ENCODE measurements around the gene HPS4. TPM values are rescaled to one million over a fixed set of nuclear protein-coding genes. Genes with fewer than 3 reads are reported as not detected.

The HPS4 gene
- total RNA-seq, 4 donors from 2014 or later, result 29.1 to 51.2 (median 37.2) TPM

DNA sequence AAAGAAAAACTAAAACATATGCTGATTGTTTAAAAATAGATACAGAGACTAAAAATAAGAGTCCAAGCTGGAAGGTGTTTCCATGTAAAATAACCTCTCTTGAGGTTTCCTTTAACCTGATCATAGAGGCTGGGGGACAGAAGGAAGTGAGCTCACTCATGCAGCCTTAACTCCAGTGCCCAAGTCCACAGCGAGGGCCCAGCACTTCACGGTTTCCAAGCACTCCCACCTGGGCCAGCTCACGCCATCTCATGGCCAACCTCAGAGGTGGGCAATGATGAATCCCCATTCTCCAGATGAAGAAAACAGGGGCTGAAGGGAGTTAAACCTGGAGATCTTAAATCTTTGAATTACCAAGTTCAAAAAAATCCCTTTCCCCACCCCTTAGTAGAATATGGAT is 43.6 kb upstream of the HPS4 start:
- no peak for DNase-seq
- WGBS, 2 donors (ENCODE audit: low coverage in 1 of 2), result 64 to 100% methylated on average over 2 to 3 of the region's 3 CpGs
- in situ Hi-C loops (cut with MboI; ENCODE audit: low pct_ligation_motif_present in 1 of 4, low pct_unique_long_range_greater_than_20kb in 1 of 4, low sequenced_read_pairs in 3 of 4) (no loop called here), intact Hi-C loops (cut with DNase I; ENCODE audit: low total_unique reads) (no loop called here)
- H3K4me1 ChIP-seq, result no peaks in the 10 kb centered on the region
- no peak overlapping the region for H3K4me3 ChIP-seq
- H3K9me3 ChIP-seq, result no peaks in the 10 kb centered on the region
- TF ChIP-seq POLR2A (IDR thresholded peaks at IDR 0.05), result no peak
- TF ChIP-seq POLR2AphosphoS5 (IDR thresholded peaks at IDR 0.05), result no peak
- no peak for TF ChIP-seq EP300 (IDR thresholded peaks at IDR 0.05; ENCODE audit: low read depth)
- TF ChIP-seq, protein P1, sequence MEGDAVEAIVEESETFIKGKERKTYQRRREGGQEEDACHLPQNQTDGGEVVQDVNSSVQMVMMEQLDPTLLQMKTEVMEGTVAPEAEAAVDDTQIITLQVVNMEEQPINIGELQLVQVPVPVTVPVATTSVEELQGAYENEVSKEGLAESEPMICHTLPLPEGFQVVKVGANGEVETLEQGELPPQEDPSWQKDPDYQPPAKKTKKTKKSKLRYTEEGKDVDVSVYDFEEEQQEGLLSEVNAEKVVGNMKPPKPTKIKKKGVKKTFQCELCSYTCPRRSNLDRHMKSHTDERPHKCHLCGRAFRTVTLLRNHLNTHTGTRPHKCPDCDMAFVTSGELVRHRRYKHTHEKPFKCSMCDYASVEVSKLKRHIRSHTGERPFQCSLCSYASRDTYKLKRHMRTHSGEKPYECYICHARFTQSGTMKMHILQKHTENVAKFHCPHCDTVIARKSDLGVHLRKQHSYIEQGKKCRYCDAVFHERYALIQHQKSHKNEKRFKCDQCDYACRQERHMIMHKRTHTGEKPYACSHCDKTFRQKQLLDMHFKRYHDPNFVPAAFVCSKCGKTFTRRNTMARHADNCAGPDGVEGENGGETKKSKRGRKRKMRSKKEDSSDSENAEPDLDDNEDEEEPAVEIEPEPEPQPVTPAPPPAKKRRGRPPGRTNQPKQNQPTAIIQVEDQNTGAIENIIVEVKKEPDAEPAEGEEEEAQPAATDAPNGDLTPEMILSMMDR (IDR thresholded peaks at IDR 0.05), result no peak
- no peak overlapping the region for H3K27ac ChIP-seq
- no peaks in the 10 kb centered on the region for H3K27me3 ChIP-seq
- peaks cover 0 to 9% (median 0%) of the 10 kb centered on the region in 4 donors for H3K36me3 ChIP-seq

GRCh38 chr22:26525946-26526564 is 42.5 kb upstream of the HPS4 start:
- WGBS, 2 donors (ENCODE audit: low coverage in 1 of 2), result 82 to 89% methylated on average over 6 to 7 of the region's 7 CpGs

GRCh38 chr22:26524870-26525269 is 41.3 kb upstream of the HPS4 start:
- H3K27ac ChIP-seq, result no peak overlapping the region
- in situ Hi-C loops (cut with MboI; ENCODE audit: low pct_ligation_motif_present in 1 of 4, low pct_unique_long_range_greater_than_20kb in 1 of 4, low sequenced_read_pairs in 3 of 4), result no loop called here
- TF ChIP-seq EP300 (IDR thresholded peaks at IDR 0.05; ENCODE audit: low read depth) (no peak), POLR2A (IDR thresholded peaks at IDR 0.05) (no peak), POLR2AphosphoS5 (IDR thresholded peaks at IDR 0.05) (no peak)
- TF ChIP-seq, protein P1 (IDR thresholded peaks at IDR 0.05), result no peak

More at GRCh38 chr22:26525946-26526564, 42.5 kb upstream of the HPS4 start:
- intact Hi-C loops (cut with DNase I; ENCODE audit: low total_unique reads) (no loop called here), in situ Hi-C loops (cut with MboI; ENCODE audit: low pct_ligation_motif_present in 1 of 4, low pct_unique_long_range_greater_than_20kb in 1 of 4, low sequenced_read_pairs in 3 of 4) (no loop called here)
- no peak for TF ChIP-seq POLR2AphosphoS5 (IDR thresholded peaks at IDR 0.05)
- no peak for TF ChIP-seq EP300 (IDR thresholded peaks at IDR 0.05; ENCODE audit: low read depth)
- TF ChIP-seq, protein P1 (IDR thresholded peaks at IDR 0.05), result no peak
- no peak for TF ChIP-seq POLR2A (IDR thresholded peaks at IDR 0.05)
- Histone ChIP-seq H3K27me3 (no peaks in the 10 kb centered on the region), H3K4me3 (no peak overlapping the region), H3K9me3 (no peaks in the 10 kb centered on the region), H3K4me1 (no peaks in the 10 kb centered on the region), H3K36me3 (peaks cover 0 to 5% (median 0%) of the 10 kb centered on the region in 4 donors), H3K27ac (no peak overlapping the region)
- DNase-seq, result no peak

DNA sequence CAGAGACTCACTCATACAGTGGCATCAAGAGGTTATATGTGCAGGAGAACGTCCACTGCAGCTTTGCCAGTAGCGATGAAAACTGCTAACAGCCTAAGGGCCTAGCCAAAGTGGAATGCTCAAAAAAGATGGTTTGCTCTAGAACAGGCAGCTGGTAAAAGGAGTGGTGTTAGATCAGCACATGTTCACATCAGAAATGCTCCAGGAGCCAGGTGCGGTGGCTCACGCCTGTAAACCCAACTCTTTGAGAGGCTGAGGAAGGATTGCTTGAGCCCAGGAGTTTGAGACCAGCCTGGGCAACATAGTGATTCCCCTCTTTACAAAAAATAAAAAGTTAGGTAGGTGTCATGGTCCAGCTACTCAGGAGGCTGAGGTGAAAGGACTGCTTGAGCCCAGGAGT is 39.0 kb upstream of the HPS4 start:
- no peaks in the 10 kb centered on the region for H3K27me3 ChIP-seq
- peaks cover 0 to under 1% (median 0%) of the 10 kb centered on the region in 4 donors for H3K36me3 ChIP-seq
- H3K4me3 ChIP-seq, result no peak overlapping the region
- no peak overlapping the region for H3K27ac ChIP-seq
- in situ Hi-C loops (cut with MboI; ENCODE audit: low pct_ligation_motif_present in 1 of 4, low pct_unique_long_range_greater_than_20kb in 1 of 4, low sequenced_read_pairs in 3 of 4), result no loop called here
- no peaks in the 10 kb centered on the region for H3K9me3 ChIP-seq
- WGBS, 2 donors (ENCODE audit: low coverage in 1 of 2), result 92 to 93% methylated on average over 3 to 4 of the region's 4 CpGs
- TF ChIP-seq, protein P1 (IDR thresholded peaks at IDR 0.05), result no peak
- no peak for TF ChIP-seq EP300 (IDR thresholded peaks at IDR 0.05; ENCODE audit: low read depth)
- no peak for TF ChIP-seq POLR2AphosphoS5 (IDR thresholded peaks at IDR 0.05)
- no peak for TF ChIP-seq POLR2A (IDR thresholded peaks at IDR 0.05)
- no peak for DNase-seq
- intact Hi-C loops (cut with DNase I; ENCODE audit: low total_unique reads), result no loop called here
- H3K4me1 ChIP-seq, result no peaks in the 10 kb centered on the region

More at GRCh38 chr22:26524870-26525269, 41.3 kb upstream of the HPS4 start:
- Histone ChIP-seq H3K27me3 (no peaks in the 10 kb centered on the region), H3K4me1 (no peaks in the 10 kb centered on the region), H3K36me3 (peaks cover 0 to 5% (median 0%) of the 10 kb centered on the region in 4 donors), H3K4me3 (no peak overlapping the region), H3K9me3 (no peaks in the 10 kb centered on the region)
- intact Hi-C loops (cut with DNase I; ENCODE audit: low total_unique reads), result no loop called here
- DNase-seq, result no peak
- 86% methylated on average over 4 of the region's 4 CpGs; no CpG with 5 or more reads in 1 of the 2 donors for WGBS, 2 donors (ENCODE audit: low coverage in 1 of 2)
